Smooth muscle cell (in vitro differentiated cells): ENCODE measurements around the gene FSIP2. TPM values are rescaled to one million over a fixed set of nuclear protein-coding genes. Genes with fewer than 3 reads are reported as not detected.
"Not testable (repeated sequence)": the region's sequence is repeated elsewhere in the genome, so short reads cannot be mapped to it uniquely, and the experiment has no call there.

Source experiments
- DNase-seq: peaks from one replicate; lab custom pipeline; 2025; ENCODE audit not compliant: unreplicated experiment; lab: John Stamatoyannopoulos, UW
- H2AFZ ChIP-seq: fragments of 200-600 bp; sonication (generic); 2 replicates; pipeline ENCODE4 v1.6.0; 2016; ENCODE audit warnings: antibody characterized with exemption, low read depth, mild to moderate bottlenecking
- H3F3A ChIP-seq: fragments of 200-600 bp; sonication (generic); 2 replicates; pipeline ENCODE4 v1.6.0; 2017; ENCODE audit warnings: antibody characterized with exemption, low read depth
- H3K27ac ChIP-seq: fragments of 200-600 bp; sonication (generic); 2 replicates; pipeline ENCODE4 v1.5.1; 2016; ENCODE audit warnings: low read depth, mild to moderate bottlenecking
- H3K27me3 ChIP-seq: fragments of 200-600 bp; sonication (generic); 2 replicates; pipeline ENCODE4 v1.6.1; 2016; ENCODE audit warnings: low read depth, mild to moderate bottlenecking
- H3K36me3 ChIP-seq: fragments of 200-600 bp; sonication (generic); 2 replicates; pipeline ENCODE4 v1.5.1; 2016; ENCODE audit warnings: low read depth
- H3K4me1 ChIP-seq: fragments of 200-600 bp; sonication (generic); 2 replicates; pipeline ENCODE4 v1.5.1; 2016; ENCODE audit warnings: low read depth
- H3K4me2 ChIP-seq: fragments of 200-600 bp; sonication (generic); 2 replicates; pipeline ENCODE4 v1.6.0; 2016; ENCODE audit warnings: mild to moderate bottlenecking
- H3K4me3 ChIP-seq: fragments of 200-600 bp; sonication (generic); 2 replicates; pipeline ENCODE4 v1.5.1; 2016; ENCODE audit warnings: mild to moderate bottlenecking
- H3K79me2 ChIP-seq: fragments of 200-600 bp; sonication (generic); 2 replicates; pipeline ENCODE4 v1.6.0; 2016; ENCODE audit warnings: low read depth, mild to moderate bottlenecking
- H3K9ac ChIP-seq: fragments of 200-600 bp; sonication (generic); 2 replicates; pipeline ENCODE4 v1.6.0; 2016; ENCODE audit warnings: low read depth
- H3K9me3 ChIP-seq: fragments of 200-600 bp; sonication (generic); replicated peaks from 2 replicates; pipeline ENCODE4 v1.5.1; 2016; ENCODE audit warnings: low read depth
- H4K20me1 ChIP-seq: fragments of 200-600 bp; sonication (generic); 2 replicates; pipeline ENCODE4 v1.6.0; 2016; ENCODE audit warnings: low read depth
- CTCF ChIP-seq: fragments of 200-600 bp; sonication (generic); IDR thresholded peaks from 2 replicates; pipeline ENCODE4 v1.5.1; 2017; ENCODE audit warnings: borderline replicate concordance, mild to moderate bottlenecking, antibody characterized with exemption; ENCODE audit not compliant: insufficient read depth, poor library complexity, severe bottlenecking
- WGBS: methylation state at CpG from one replicate; pipeline ENCODE4 v1.1.7; 2016; ENCODE audit warnings: low lambda C conversion rate; 5-methylcytosine and 5-hydroxymethylcytosine counted together
- polyA plus RNA-seq: library from polyadenylated mRNA; unstranded; fragments of >200 nt; fragmentation: Nextera tagmentation; extraction: Ambion mirVana; gene quantifications from 2 replicates; pipeline ENCODE4 v1.2.1, GENCODE V29; 2016
- total RNA-seq: library from RNA; depleted of rRNA; stranded (reverse); fragments of >200 nt; gene quantifications from 2 replicates; pipeline ENCODE4 v1.2.3, GENCODE V29; 2014

The FSIP2 gene
- total and polyA plus RNA-seq, 2 experiments from 2014 or later = 1.9 to 6.0 TPM

- TF ChIP-seq CTCF = no peak
- DNase-seq = no peak
- Histone ChIP-seq H3K4me3 (no peak overlapping the region), H3F3A (no peaks in the 10 kb centered on the region), H3K27me3 (no peaks in the 10 kb centered on the region), H3K36me3 (no peaks in the 10 kb centered on the region), H4K20me1 (no peaks in the 10 kb centered on the region), H3K79me2 (no peaks in the 10 kb centered on the region), H3K4me2 (no peak overlapping the region), H3K9me3 (no peaks in the 10 kb centered on the region), H3K9ac (no peak overlapping the region), H2AFZ (no peak overlapping the region), H3K4me1 (no peaks in the 10 kb centered on the region), H3K27ac (no peak overlapping the region)
- 76% methylated on average over 1 of the region's 1 CpG for WGBS
These were observed 121.7 kb downstream of the FSIP2 start for GRCh38 chr2:185860321-185860720.

GRCh38 chr2:185862657-185863398 is 124.2 kb downstream of the FSIP2 start:
- Histone ChIP-seq H3K4me3 (no peak overlapping the region), H3K9me3 (no peaks in the 10 kb centered on the region), H3K27me3 (no peaks in the 10 kb centered on the region), H4K20me1 (no peaks in the 10 kb centered on the region), H3F3A (no peaks in the 10 kb centered on the region), H2AFZ (no peak overlapping the region), H3K79me2 (no peaks in the 10 kb centered on the region), H3K27ac (no peak overlapping the region), H3K4me1 (no peaks in the 10 kb centered on the region), H3K4me2 (no peak overlapping the region), H3K9ac (no peak overlapping the region), H3K36me3 (no peaks in the 10 kb centered on the region)
- WGBS = 94% methylated on average over 7 of the region's 7 CpGs
- TF ChIP-seq CTCF = no peak
- DNase-seq = no peak

- not testable (repeated sequence) for H3K4me1 ChIP-seq, H3K36me3 ChIP-seq, H3K27ac ChIP-seq, H3K27me3 ChIP-seq, H3K79me2 ChIP-seq, DNase-seq, H4K20me1 ChIP-seq, H3K9me3 ChIP-seq, H2AFZ ChIP-seq, H3K4me3 ChIP-seq, H3K9ac ChIP-seq, H3K4me2 ChIP-seq, H3F3A ChIP-seq
- 85% methylated on average over 25 of the region's 31 CpGs for WGBS
These were observed 126.1 kb downstream of the FSIP2 start for GRCh38 chr2:185864468-185865260.

GRCh38 chr2:185875136-185875931 is 136.7 kb downstream of the FSIP2 start:
- Histone ChIP-seq H3K4me2 (no peak overlapping the region), H2AFZ (no peak overlapping the region), H3F3A (no peaks in the 10 kb centered on the region), H3K27ac (no peak overlapping the region), H3K9me3 (no peaks in the 10 kb centered on the region), H3K79me2 (no peaks in the 10 kb centered on the region), H4K20me1 (no peaks in the 10 kb centered on the region), H3K4me1 (no peaks in the 10 kb centered on the region), H3K36me3 (no peaks in the 10 kb centered on the region), H3K9ac (no peak overlapping the region), H3K4me3 (no peak overlapping the region), H3K27me3 (no peaks in the 10 kb centered on the region)
- WGBS = 90% methylated on average over 7 of the region's 7 CpGs
- no peak for DNase-seq
- TF ChIP-seq CTCF = no peak
